ELF-1 (cell line): Measurements from ENCODE around the gene TRIM46.
"Not testable (repeated sequence)": the region's sequence is repeated elsewhere in the genome, so short reads cannot be mapped to it uniquely, and the experiment has no call there.

Experiments used
- DNase-seq: peaks from one replicate; pipeline ENCODE4 v3.0.0-alpha.2; 2016; ENCODE audit warnings: low read depth, low spot score

Gene TRIM46

GRCh38 chr1:155137154-155137949, 36.3 kb upstream of the TRIM46 start:
- DNase-seq, result no peak

- peak; percentile 76 for DNase-seq
Observed at GRCh38 chr1:155139895-155140629, 33.6 kb upstream of the TRIM46 start, which contains the start of gene DPM3. Gene DPM3, minus strand, starts transcription at chr1:155140531. Its CDS starts 291 bp downstream, at chr1:155140240.

- no peak for DNase-seq
Observed at GRCh38 chr1:155140630-155140953, 33.1 kb upstream of the TRIM46 start.

- DNase-seq, result no peak
Observed at GRCh38 chr1:155141749-155142148, 31.9 kb upstream of the TRIM46 start.

GRCh38 chr1:155145491-155145890, 28.2 kb upstream of the TRIM46 start:
- no peak for DNase-seq

- DNase-seq, result not testable (repeated sequence)
Observed at GRCh38 chr1:155155996-155156643, 17.5 kb upstream of the TRIM46 start.

GRCh38 chr1:155158991-155159390, 14.7 kb upstream of the TRIM46 start:
- DNase-seq, result peak; percentile 84

GRCh38 chr1:155160128-155160527, 13.5 kb upstream of the TRIM46 start:
- no peak for DNase-seq

GRCh38 chr1:155162631-155163030, 11.0 kb upstream of the TRIM46 start:
- DNase-seq, result not testable (repeated sequence)

- DNase-seq, result not testable (repeated sequence)
Observed at GRCh38 chr1:155163785-155164184, 9.9 kb upstream of the TRIM46 start.

GRCh38 chr1:155164625-155165024, 9.0 kb upstream of the TRIM46 start:
- not testable (repeated sequence) for DNase-seq

- DNase-seq, result peak; percentile 61
Observed at GRCh38 chr1:155166051-155166470, 7.6 kb upstream of the TRIM46 start.

- DNase-seq, result peak; percentile 57
Observed at GRCh38 chr1:155166471-155167165, 7.0 kb upstream of the TRIM46 start.

GRCh38 chr1:155167166-155168104, 6.2 kb upstream of the TRIM46 start:
- DNase-seq, result peak; percentile 95

- not testable (repeated sequence) for DNase-seq
Observed at GRCh38 chr1:155168105-155168445, 5.6 kb upstream of the TRIM46 start.

- DNase-seq, result no peak
Observed at GRCh38 chr1:155168456-155169210, 5.0 kb upstream of the TRIM46 start.

GRCh38 chr1:155169541-155169940, 4.1 kb upstream of the TRIM46 start:
- DNase-seq, result no peak

- no peak for DNase-seq
Observed at GRCh38 chr1:155170101-155170785, 3.4 kb upstream of the TRIM46 start.

GRCh38 chr1:155170806-155171205, 2.8 kb upstream of the TRIM46 start:
- no peak for DNase-seq
